BJ (cell line): ENCODE data around the gene HNRNPK. TPM values are rescaled to one million over a fixed set of nuclear protein-coding genes. Genes with fewer than 3 reads are reported as not detected.

ENCODE experiments used
- CTCF ChIA-PET: fragments of 350-600 bp; formaldehyde crosslinking; extraction: SDS; loops from one replicate; lab custom pipeline; 2021; ENCODE audit warnings: antibody characterized with exemption, inconsistent platforms; lab: Yijun Ruan, JAX
- POLR2A ChIA-PET: fragments of 300-600 bp; sonication (Branson Sonifier 250); formaldehyde crosslinking; extraction: SDS; loops from one replicate; lab custom pipeline; 2021; ENCODE audit warnings: antibody characterized with exemption; lab: Charles Lee
- DNase-seq: peaks from one replicate; pipeline ENCODE4 v3.0.0-alpha.2; 2011; ENCODE audit warnings: low read depth
- H3K27me3 ChIP-seq: 2 replicates; pipeline ENCODE4 v1.6.0; 2011; ENCODE audit warnings: low read length; ENCODE audit not compliant: control insufficient read depth, insufficient read depth
- H3K36me3 ChIP-seq: 2 replicates; pipeline ENCODE4 v1.5.1; 2011; ENCODE audit warnings: low read length; ENCODE audit not compliant: control insufficient read depth, insufficient read depth
- H3K4me3 ChIP-seq: 2 replicates; pipeline ENCODE4 v1.5.1; 2011; ENCODE audit warnings: low read depth, mild to moderate bottlenecking, control low read depth, low read length
- polyA plus RNA-seq: library from polyadenylated mRNA; depleted of rRNA; stranded (reverse); fragments of >200 nt; gene quantifications from 2 replicates; pipeline ENCODE4 v1.2.3, GENCODE V29; 2011
- TF ChIP-seq, protein P1 (sequence below): IDR thresholded peaks from 2 replicates; pipeline ENCODE4 v1.5.1; 2011; ENCODE audit warnings: low read depth, mild to moderate bottlenecking, control low read depth, inconsistent platforms, low read length, moderate library complexity; ENCODE audit not compliant: insufficient read depth

The HNRNPK gene
- polyA plus RNA-seq, 1 experiment: 343 TPM

- Histone ChIP-seq H3K4me3 (peak overlapping the region; percentile 100), H3K27me3 (no peaks in the 10 kb centered on the region), H3K36me3 (peaks cover 11% of the 10 kb centered on the region)
- TF ChIP-seq, protein P1, sequence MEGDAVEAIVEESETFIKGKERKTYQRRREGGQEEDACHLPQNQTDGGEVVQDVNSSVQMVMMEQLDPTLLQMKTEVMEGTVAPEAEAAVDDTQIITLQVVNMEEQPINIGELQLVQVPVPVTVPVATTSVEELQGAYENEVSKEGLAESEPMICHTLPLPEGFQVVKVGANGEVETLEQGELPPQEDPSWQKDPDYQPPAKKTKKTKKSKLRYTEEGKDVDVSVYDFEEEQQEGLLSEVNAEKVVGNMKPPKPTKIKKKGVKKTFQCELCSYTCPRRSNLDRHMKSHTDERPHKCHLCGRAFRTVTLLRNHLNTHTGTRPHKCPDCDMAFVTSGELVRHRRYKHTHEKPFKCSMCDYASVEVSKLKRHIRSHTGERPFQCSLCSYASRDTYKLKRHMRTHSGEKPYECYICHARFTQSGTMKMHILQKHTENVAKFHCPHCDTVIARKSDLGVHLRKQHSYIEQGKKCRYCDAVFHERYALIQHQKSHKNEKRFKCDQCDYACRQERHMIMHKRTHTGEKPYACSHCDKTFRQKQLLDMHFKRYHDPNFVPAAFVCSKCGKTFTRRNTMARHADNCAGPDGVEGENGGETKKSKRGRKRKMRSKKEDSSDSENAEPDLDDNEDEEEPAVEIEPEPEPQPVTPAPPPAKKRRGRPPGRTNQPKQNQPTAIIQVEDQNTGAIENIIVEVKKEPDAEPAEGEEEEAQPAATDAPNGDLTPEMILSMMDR: no peak
- no peak for DNase-seq
- CTCF ChIA-PET: interaction anchor here (0.8 to 1.8 kb wide), 4 partner anchors 193 to 336 kb away, joined by 3 to 13 read pairs (median 6); no protein-coding TSS in a partner anchor
- POLR2A ChIA-PET: interaction anchor here (0.6 to 1.0 kb wide), 3 partner anchors 45 to 203 kb away, joined by 3 to 5 read pairs (median 4); no protein-coding TSS in a partner anchor
Measured at GRCh38 chr9:83978992-83979811, 813 bp downstream of the HNRNPK start.

DNA sequence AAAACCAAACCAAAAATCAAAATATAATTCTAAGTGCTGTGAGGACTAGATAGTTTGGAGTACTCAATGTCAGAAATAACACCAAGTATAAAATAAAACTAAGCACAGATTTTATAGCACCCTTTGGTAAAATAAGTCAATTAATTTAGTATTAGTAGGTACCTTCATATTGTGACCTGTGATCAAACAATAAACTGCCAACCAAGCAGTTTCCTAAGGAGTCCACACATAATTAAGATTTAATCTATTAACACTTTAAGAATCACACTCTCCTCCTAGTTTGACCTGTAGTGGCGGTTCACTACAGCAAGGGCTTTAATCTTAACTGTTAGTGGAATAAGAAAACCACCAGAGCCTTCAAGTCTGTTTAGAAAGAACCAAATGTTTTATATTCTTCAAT is 2.8 kb downstream of the HNRNPK start:
- TF ChIP-seq, protein P1: no peak
- ChIA-PET CTCF (interaction anchor here (1.2 kb wide), 2 partner anchors 17 to 284 kb away, joined by 4 read pairs; no protein-coding TSS in a partner anchor), POLR2A (interaction anchor here (1.1 kb wide), 1 partner anchor 57 kb away, joined by 7 read pairs; the partner anchor contains the start of gene KIF27)
- Histone ChIP-seq H3K4me3 (peak overlapping the region; percentile 100), H3K36me3 (peaks cover 18% of the 10 kb centered on the region), H3K27me3 (no peaks in the 10 kb centered on the region)
- no peak for DNase-seq

- Histone ChIP-seq H3K36me3 (peaks cover 22% of the 10 kb centered on the region), H3K27me3 (no peaks in the 10 kb centered on the region), H3K4me3 (no peak overlapping the region)
- TF ChIP-seq, protein P1: no peak
- DNase-seq: no peak
- ChIA-PET CTCF (interaction anchor here (1.2 kb wide), 3 partner anchors 16 to 285 kb away, joined by 4 read pairs; no protein-coding TSS in a partner anchor), POLR2A (interaction anchor here (1.1 kb wide), 1 partner anchor 56 kb away, joined by 7 read pairs; the partner anchor contains the start of gene KIF27)
Measured at GRCh38 chr9:83976372-83976771, 3.6 kb downstream of the HNRNPK start.

DNA sequence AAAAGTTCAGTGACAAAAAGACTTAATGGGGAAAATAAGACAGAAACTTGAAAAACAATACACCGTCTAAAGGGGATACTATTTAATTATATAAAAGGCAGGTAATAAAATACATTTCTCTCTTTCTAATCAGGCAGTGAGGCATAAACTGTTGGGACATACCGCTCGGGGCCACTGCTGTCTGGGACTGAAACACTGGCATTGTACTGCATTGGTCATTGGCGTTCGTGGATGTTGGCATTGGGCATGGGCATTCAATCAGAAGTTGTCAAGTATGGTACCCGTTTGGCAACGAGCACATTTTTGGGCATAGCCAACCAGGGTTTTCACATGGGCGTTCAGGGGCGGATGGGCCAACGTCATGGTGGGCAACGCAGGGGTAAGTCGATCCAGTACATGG is 4.7 kb downstream of the HNRNPK start:
- CTCF ChIA-PET: interaction anchor here (0.7 to 1.2 kb wide), 2 partner anchors 52 to 198 kb away, joined by 3 to 4 read pairs; no protein-coding TSS in a partner anchor
- no peak for DNase-seq
- Histone ChIP-seq H3K27me3 (no peaks in the 10 kb centered on the region), H3K36me3 (peaks cover 24% of the 10 kb centered on the region), H3K4me3 (no peak overlapping the region)
- POLR2A ChIA-PET: interaction anchor here (0.6 kb wide), 1 partner anchor 16 kb away, joined by 4 read pairs; no protein-coding TSS in a partner anchor
- TF ChIP-seq, protein P1: no peak

DNA sequence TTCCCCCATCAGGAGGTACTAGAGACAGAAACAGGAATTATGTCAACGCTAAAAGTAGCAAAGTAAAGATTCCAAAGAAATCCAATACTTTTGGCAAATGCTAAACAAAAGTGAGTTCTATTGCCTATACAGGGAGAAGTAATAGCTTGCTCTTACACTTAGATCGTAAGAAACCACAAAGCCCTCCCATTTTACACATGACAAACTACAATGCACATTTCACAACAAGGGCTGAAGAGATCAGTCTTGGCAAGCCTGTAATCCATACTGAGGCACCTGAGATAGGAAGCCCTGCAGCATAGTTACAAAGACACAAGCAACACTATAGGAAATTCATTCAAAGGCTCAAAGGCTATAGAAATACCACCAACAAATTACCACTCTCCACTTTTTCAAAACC is 7.7 kb downstream of the HNRNPK start:
- no peak for DNase-seq
- Histone ChIP-seq H3K36me3 (peaks cover 28% of the 10 kb centered on the region), H3K27me3 (no peaks in the 10 kb centered on the region), H3K4me3 (no peak overlapping the region)
- CTCF ChIA-PET: interaction anchor here (0.9 to 1.2 kb wide), 2 partner anchors 12 to 35 kb away, joined by 3 to 7 read pairs; no protein-coding TSS in a partner anchor
- TF ChIP-seq, protein P1: no peak
- POLR2A ChIA-PET: interaction anchor here (0.5 kb wide), 1 partner anchor 13 kb away, joined by 12 read pairs; no protein-coding TSS in a partner anchor
